Esophagus squamous epithelium (tissue), 4 donors: Measurements from ENCODE around the gene OR5B3.

Experiments used
- CTCF ChIP-seq, 6 experiments: fragments of 450-650 bp in 4 of 6; fragments of 200-600 bp in 2 of 6; sonication (generic) in 2 of 6; IDR thresholded peaks; one replicate each; pipeline ENCODE4 v1.5.1; 2016 to 2019; ENCODE audit warnings: antibody characterized with exemption in 6 of 6, mild to moderate bottlenecking in 4 of 6, moderate library complexity in 4 of 6
- POLR2A ChIP-seq, 4 donors: fragments of 450-650 bp; IDR thresholded peaks; one replicate each; pipeline ENCODE4 v1.6.1; 2017; ENCODE audit warnings: antibody characterized with exemption in 4 of 4, mild to moderate bottlenecking in 4 of 4, moderate library complexity in 3 of 4

- no peak for TF ChIP-seq CTCF (IDR thresholded peaks at IDR 0.05)
- TF ChIP-seq POLR2A (IDR thresholded peaks at IDR 0.05) = no peak
These were observed at the start of gene OR5B3 for GRCh38 chr11:58406774-58407173.
